Measurements from ENCODE around the gene DSCAM.
"Not testable (repeated sequence)": the region's sequence is repeated elsewhere in the genome, so short reads cannot be mapped to it uniquely, and the experiment has no call there.

DSCAM gene

GRCh38 chr21:40208948-40209345 is 638.0 kb downstream of the DSCAM start:
- DNase-seq = no peak

GRCh38 chr21:40208206-40208947 is 638.6 kb downstream of the DSCAM start:
- no peak for DNase-seq

GRCh38 chr21:40200946-40201345 is 646.0 kb downstream of the DSCAM start:
- no peak for DNase-seq

GRCh38 chr21:40200126-40200525 is 646.8 kb downstream of the DSCAM start:
- no peak for DNase-seq

GRCh38 chr21:40194185-40194980 is 652.6 kb downstream of the DSCAM start:
- no peak for DNase-seq

- DNase-seq = no peak
Observed at GRCh38 chr21:40191616-40192015, 655.3 kb downstream of the DSCAM start.

- no peak for DNase-seq
Observed at GRCh38 chr21:40191196-40191595, 655.8 kb downstream of the DSCAM start.

- DNase-seq = no peak
Observed at GRCh38 chr21:40187946-40188654, 658.9 kb downstream of the DSCAM start.

GRCh38 chr21:40187244-40187643 is 659.7 kb downstream of the DSCAM start:
- no peak for DNase-seq

- DNase-seq = no peak
Observed at GRCh38 chr21:40186045-40186444, 660.9 kb downstream of the DSCAM start.

- no peak for DNase-seq
Observed at GRCh38 chr21:40185208-40185607, 661.8 kb downstream of the DSCAM start.

GRCh38 chr21:40182491-40182890 is 664.5 kb downstream of the DSCAM start:
- DNase-seq = not testable (repeated sequence)

GRCh38 chr21:40179166-40179565 is 667.8 kb downstream of the DSCAM start:
- DNase-seq = no peak

- no peak for DNase-seq
Observed at GRCh38 chr21:40178726-40179125, 668.2 kb downstream of the DSCAM start.

GRCh38 chr21:40177979-40178378 is 669.0 kb downstream of the DSCAM start:
- DNase-seq = no peak

- DNase-seq = no peak
Observed at GRCh38 chr21:40176724-40177123, 670.2 kb downstream of the DSCAM start.

- no peak for DNase-seq
Observed at GRCh38 chr21:40173816-40174215, 673.1 kb downstream of the DSCAM start.

- no peak for DNase-seq
Observed at GRCh38 chr21:40169971-40170370, 677.0 kb downstream of the DSCAM start.

- no peak for DNase-seq
Observed at GRCh38 chr21:40166291-40166843, 680.6 kb downstream of the DSCAM start.

- no peak for DNase-seq
Observed at GRCh38 chr21:40165773-40166070, 681.2 kb downstream of the DSCAM start.

GRCh38 chr21:40164905-40165772 is 681.8 kb downstream of the DSCAM start:
- DNase-seq = no peak

GRCh38 chr21:40162075-40162474 is 684.9 kb downstream of the DSCAM start:
- no peak for DNase-seq

GRCh38 chr21:40160911-40161310 is 686.0 kb downstream of the DSCAM start:
- no peak for DNase-seq

All from stimulated activated CD4-positive, alpha-beta T cell treated with anti-CD3 and anti-CD28 coated beads, Interleukin-1b, Interleukin-23, amount 100 ng/mL, for 48 hours (primary cell).